H9 (cell line): ENCODE measurements around the gene FCHSD2. TPM values are rescaled to one million over a fixed set of nuclear protein-coding genes. Genes with fewer than 3 reads are reported as not detected.

Source experiments
- DNase-seq: peaks from one replicate; pipeline ENCODE4 v3.0.0-alpha.2; 2017
- H2AFZ ChIP-seq: one replicate; pipeline ENCODE4 v1.6.1; 2013; ENCODE audit warnings: mild to moderate bottlenecking, low read length, control low read depth, moderate library complexity
- H2AK5ac ChIP-seq: 2 replicates; pipeline ENCODE4 v1.6.1; 2013; ENCODE audit warnings: low read length, control low read depth, mixed read lengths; ENCODE audit not compliant: insufficient read length
- H2BK120ac ChIP-seq: one replicate; pipeline ENCODE4 v1.6.1; 2013; ENCODE audit warnings: low read depth, mild to moderate bottlenecking, low read length, control low read depth, inconsistent platforms; ENCODE audit not compliant: poor library complexity, severe bottlenecking
- H2BK12ac ChIP-seq: 2 replicates; pipeline ENCODE4 v1.6.1; 2013; ENCODE audit warnings: low read length, control low read depth, mixed read lengths, low read depth; ENCODE audit not compliant: insufficient read length
- H2BK15ac ChIP-seq: 2 replicates; pipeline ENCODE4 v1.6.1; 2013; ENCODE audit warnings: low read depth, low read length, control low read depth
- H2BK20ac ChIP-seq: one replicate; pipeline ENCODE4 v1.6.1; 2013; ENCODE audit warnings: low read depth, mild to moderate bottlenecking, low read length, control low read depth, inconsistent platforms; ENCODE audit not compliant: poor library complexity, severe bottlenecking
- H2BK5ac ChIP-seq: 2 replicates; pipeline ENCODE4 v1.6.1; 2013; ENCODE audit warnings: low read length, control low read depth, mixed read lengths; ENCODE audit not compliant: insufficient read length
- H3K14ac ChIP-seq: 2 replicates; pipeline ENCODE4 v1.6.1; 2013; ENCODE audit warnings: low read length, control low read depth; ENCODE audit not compliant: insufficient read depth
- H3K18ac ChIP-seq: 2 replicates; pipeline ENCODE4 v1.6.1; 2013; ENCODE audit warnings: low read depth, mild to moderate bottlenecking, mixed read lengths, low read length, control low read depth; ENCODE audit not compliant: insufficient read length
- H3K23ac ChIP-seq: 2 replicates; pipeline ENCODE4 v1.6.1; 2013; ENCODE audit warnings: low read length, control low read depth, mixed read lengths, low read depth; ENCODE audit not compliant: insufficient read length
- H3K23me2 ChIP-seq: 2 replicates; pipeline ENCODE4 v1.6.1; 2013; ENCODE audit warnings: low read depth, mild to moderate bottlenecking, mixed read lengths, low read length, control low read depth; ENCODE audit not compliant: insufficient read length, poor library complexity, severe bottlenecking
- H3K27ac ChIP-seq: 2 replicates; pipeline ENCODE4 v1.5.1; 2013; ENCODE audit warnings: low read length, control low read depth, mixed read lengths, low read depth; ENCODE audit not compliant: insufficient read length
- H3K27me3 ChIP-seq: 2 replicates; pipeline ENCODE4 v1.6.1; 2013; ENCODE audit warnings: low read length, control low read depth, inconsistent platforms; ENCODE audit not compliant: insufficient read depth
- H3K4ac ChIP-seq: 2 replicates; pipeline ENCODE4 v1.6.1; 2013; ENCODE audit warnings: low read depth, mild to moderate bottlenecking, control low read depth, inconsistent platforms, low read length, moderate library complexity
- H3K4me1 ChIP-seq: 2 replicates; pipeline ENCODE4 v1.6.1; 2013; ENCODE audit warnings: low read length, control low read depth, inconsistent platforms; ENCODE audit not compliant: insufficient read depth
- H3K4me2 ChIP-seq: 2 replicates; pipeline ENCODE4 v1.6.1; 2013; ENCODE audit warnings: low read length, control low read depth, mixed read lengths; ENCODE audit not compliant: insufficient read length, insufficient read depth
- H3K56ac ChIP-seq: 2 replicates; pipeline ENCODE4 v1.6.1; 2013; ENCODE audit warnings: low read depth, mild to moderate bottlenecking, mixed read lengths, low read length, control low read depth; ENCODE audit not compliant: insufficient read length
- H3K79me1 ChIP-seq: 2 replicates; pipeline ENCODE4 v1.6.1; 2013; ENCODE audit warnings: low read depth, mild to moderate bottlenecking, moderate library complexity, low read length, control low read depth, inconsistent platforms; ENCODE audit not compliant: insufficient read depth, poor library complexity, severe bottlenecking
- H3K79me2 ChIP-seq: 2 replicates; pipeline ENCODE4 v1.6.1; 2013; ENCODE audit warnings: low read length, control low read depth, inconsistent platforms; ENCODE audit not compliant: insufficient read depth
- H3K9ac ChIP-seq: 2 replicates; pipeline ENCODE4 v1.6.1; 2013; ENCODE audit warnings: low read length, control low read depth, mixed read lengths; ENCODE audit not compliant: insufficient read length; ENCODE audit errors: extremely low read depth
- H3K9me3 ChIP-seq: one replicate; pipeline ENCODE4 v1.6.1; 2013; ENCODE audit warnings: low read depth, low read length, inconsistent platforms; ENCODE audit not compliant: control insufficient read depth
- H3T11ph ChIP-seq: one replicate; pipeline ENCODE4 v1.6.1; 2013; ENCODE audit warnings: mild to moderate bottlenecking, low read length, control low read depth, inconsistent platforms
- H4K20me1 ChIP-seq: one replicate; pipeline ENCODE4 v1.6.1; 2013; ENCODE audit not compliant: control insufficient read depth, insufficient read length, insufficient read depth
- H4K5ac ChIP-seq: 2 replicates; pipeline ENCODE4 v1.6.1; 2013; ENCODE audit warnings: low read depth, mild to moderate bottlenecking, mixed read lengths, low read length, control low read depth; ENCODE audit not compliant: insufficient read length
- H4K8ac ChIP-seq: replicated peaks from 2 replicates; pipeline ENCODE4 v1.6.1; 2013; ENCODE audit warnings: low read length, control low read depth, mixed read lengths, low read depth; ENCODE audit not compliant: insufficient read length
- H4K91ac ChIP-seq: 2 replicates; pipeline ENCODE4 v1.6.1; 2013; ENCODE audit warnings: low read depth, mild to moderate bottlenecking, moderate library complexity, mixed read lengths, low read length, control low read depth; ENCODE audit not compliant: insufficient read length
- H3K27ac Mint-ChIP-seq, 3 experiments: 2 replicates in 2 of 3; 3 replicates in 1 of 3; pipeline ENCODE4 v1.8.0; 2020 to 2021; ENCODE audit warnings: mixed read lengths in 3 of 3, mild to moderate bottlenecking in 1 of 3, moderate library complexity in 1 of 3
- H3K27me3 Mint-ChIP-seq: 2 replicates; pipeline ENCODE4 v1.8.0; 2021; ENCODE audit warnings: low read depth, mild to moderate bottlenecking, moderate library complexity, mixed read lengths
- H3K36me3 Mint-ChIP-seq, 3 experiments: 2 replicates in 2 of 3; 3 replicates in 1 of 3; pipeline ENCODE4 v1.8.0; 2020 to 2021; ENCODE audit warnings: low read depth in 3 of 3, mixed read lengths in 3 of 3; ENCODE audit not compliant: insufficient read depth in 1 of 3
- H3K4me1 Mint-ChIP-seq, 2 experiments: 2 replicates each; pipeline ENCODE4 v1.8.0; 2020; ENCODE audit warnings: mixed read lengths in 2 of 2
- H3K4me3 Mint-ChIP-seq, 2 experiments: 2 replicates in 1 of 2; 3 replicates in 1 of 2; pipeline ENCODE4 v1.8.0; 2020 to 2021; ENCODE audit warnings: mild to moderate bottlenecking in 2 of 2, mixed read lengths in 2 of 2, moderate library complexity in 1 of 2
- H3K9me3 Mint-ChIP-seq, 2 experiments: 2 replicates in 1 of 2; 3 replicates in 1 of 2; pipeline ENCODE4 v1.8.0; 2020; ENCODE audit warnings: mild to moderate bottlenecking in 2 of 2, mixed read lengths in 2 of 2, moderate library complexity in 1 of 2
- WGBS: extraction: QIAGEN DNeasy Blood & Tissue Kit; methylation state at CpG from one replicate; pipeline ENCODE4 v1.1.7; 2013; ENCODE audit warnings: missing lambda C conversion rate, low lambda C conversion rate, mixed read lengths; ENCODE audit not compliant: insufficient read length; ENCODE audit errors: extremely low coverage; 5-methylcytosine and 5-hydroxymethylcytosine counted together
- total RNA-seq: library from RNA; stranded (reverse); gene quantifications from 2 replicates; pipeline ENCODE4 v1.2.1, GENCODE V29; 2021
- TF ChIP-seq, protein P1 (sequence below): fragments of 200-600 bp; sonication (generic); conservative IDR thresholded peaks from 3 replicates; pipeline ENCODE4 v1.8.0; 2021; ENCODE audit warnings: antibody characterized with exemption, mild to moderate bottlenecking

Gene FCHSD2
- total RNA-seq, 1 experiment from 2014 or later, result 17.8 TPM

DNA sequence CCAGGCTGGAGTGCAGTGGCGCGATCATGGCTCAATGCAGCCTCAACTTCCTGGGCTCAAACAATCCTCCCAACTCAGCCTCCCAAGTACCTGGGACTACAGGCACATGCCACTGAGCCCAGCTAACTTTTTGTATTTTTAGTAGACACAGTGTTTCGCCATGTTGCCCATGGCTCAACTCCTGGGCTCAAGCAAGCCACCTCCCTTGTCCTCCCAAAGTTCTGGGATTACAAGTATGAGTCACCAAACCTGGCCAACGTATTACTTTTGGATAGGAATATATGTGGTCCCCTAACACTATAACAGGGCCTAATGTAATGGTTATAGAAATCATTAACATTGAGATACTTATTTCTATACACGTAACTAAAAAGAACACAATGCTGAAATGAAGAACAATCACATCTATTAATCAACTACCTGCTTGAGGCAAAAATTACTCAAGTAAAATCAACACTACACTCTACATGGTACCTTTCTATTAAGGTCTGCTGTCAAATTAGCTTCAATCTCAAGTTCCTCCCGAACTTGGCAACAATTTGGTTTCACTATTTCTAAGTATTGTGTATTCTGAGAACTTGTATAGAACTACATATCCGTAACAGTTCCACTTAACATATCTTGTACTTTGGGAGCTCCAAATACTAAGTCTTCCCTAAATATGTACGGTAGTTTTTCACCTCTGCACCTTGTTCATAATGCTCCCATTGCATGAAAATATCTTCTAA lies 124.9 kb downstream of the FCHSD2 start:
- no peak overlapping the region for H3K4me2 ChIP-seq
- no peak overlapping the region for H2BK120ac ChIP-seq
- H2BK5ac ChIP-seq, result no peak overlapping the region
- no peaks in the 10 kb centered on the region for H4K20me1 ChIP-seq
- H3T11ph ChIP-seq, result no peak overlapping the region
- H3K27ac ChIP-seq, result no peak overlapping the region
- H4K91ac ChIP-seq, result no peak overlapping the region
- H3K9ac ChIP-seq, result no peak overlapping the region
- Mint-ChIP-seq H3K4me1 (peaks cover 30 to 34% of the 10 kb centered on the region in 2 experiments), H3K27ac (no peak overlapping the region), H3K4me3 (no peak overlapping the region), H3K9me3 (no peaks in the 10 kb centered on the region; a peak in 1 of 5 replicates), H3K36me3 (no peaks in the 10 kb centered on the region; a peak in 1 of 7 replicates), H3K27me3 (no peaks in the 10 kb centered on the region)
- no peak overlapping the region for H3K14ac ChIP-seq
- no peak overlapping the region for H3K4ac ChIP-seq
- peaks cover 4% of the 10 kb centered on the region; the same call in 1 of the 2 replicates for H3K27me3 ChIP-seq
- H3K4me1 ChIP-seq, result peaks cover 4% of the 10 kb centered on the region; the same call in 1 of the 2 replicates
- no peaks in the 10 kb centered on the region for H3K9me3 ChIP-seq
- H2BK12ac ChIP-seq, result no peak overlapping the region
- no peak overlapping the region for H3K18ac ChIP-seq
- no peak overlapping the region for H3K56ac ChIP-seq
- H4K5ac ChIP-seq, result no peak overlapping the region
- no peak overlapping the region for H4K8ac ChIP-seq
- WGBS, result no CpG with 5 or more reads among the region's 8 CpGs
- no peak overlapping the region for H2BK20ac ChIP-seq
- H3K23me2 ChIP-seq, result no peaks in the 10 kb centered on the region
- H3K23ac ChIP-seq, result no peak overlapping the region
- no peak overlapping the region for H2BK15ac ChIP-seq
- no peak overlapping the region for H2AK5ac ChIP-seq
- H3K79me1 ChIP-seq, result no peaks in the 10 kb centered on the region
- H2AFZ ChIP-seq, result no peak overlapping the region
- TF ChIP-seq, protein P1, sequence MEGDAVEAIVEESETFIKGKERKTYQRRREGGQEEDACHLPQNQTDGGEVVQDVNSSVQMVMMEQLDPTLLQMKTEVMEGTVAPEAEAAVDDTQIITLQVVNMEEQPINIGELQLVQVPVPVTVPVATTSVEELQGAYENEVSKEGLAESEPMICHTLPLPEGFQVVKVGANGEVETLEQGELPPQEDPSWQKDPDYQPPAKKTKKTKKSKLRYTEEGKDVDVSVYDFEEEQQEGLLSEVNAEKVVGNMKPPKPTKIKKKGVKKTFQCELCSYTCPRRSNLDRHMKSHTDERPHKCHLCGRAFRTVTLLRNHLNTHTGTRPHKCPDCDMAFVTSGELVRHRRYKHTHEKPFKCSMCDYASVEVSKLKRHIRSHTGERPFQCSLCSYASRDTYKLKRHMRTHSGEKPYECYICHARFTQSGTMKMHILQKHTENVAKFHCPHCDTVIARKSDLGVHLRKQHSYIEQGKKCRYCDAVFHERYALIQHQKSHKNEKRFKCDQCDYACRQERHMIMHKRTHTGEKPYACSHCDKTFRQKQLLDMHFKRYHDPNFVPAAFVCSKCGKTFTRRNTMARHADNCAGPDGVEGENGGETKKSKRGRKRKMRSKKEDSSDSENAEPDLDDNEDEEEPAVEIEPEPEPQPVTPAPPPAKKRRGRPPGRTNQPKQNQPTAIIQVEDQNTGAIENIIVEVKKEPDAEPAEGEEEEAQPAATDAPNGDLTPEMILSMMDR, result no peak
- DNase-seq, result no peak
- no peaks in the 10 kb centered on the region for H3K79me2 ChIP-seq
